OCI-LY3 (cell line): ENCODE data around the gene ALCAM.

Experiments
- H2AFZ ChIP-seq: fragments of 200-600, 300-600 bp; shearing (Covaris generic); 2 replicates; pipeline ENCODE4 v1.6.0; 2014; ENCODE audit warnings: antibody characterized with exemption, low read depth, low read length
- H3K27ac ChIP-seq: fragments of 200-600, 300-600 bp; sonication (generic); 2 replicates; pipeline ENCODE4 v1.5.1; 2014; ENCODE audit warnings: mild to moderate bottlenecking, low read length, moderate library complexity, mixed read lengths
- H3K27me3 ChIP-seq: fragments of 200-600, 300-600 bp; sonication (generic); 2 replicates; pipeline ENCODE4 v1.6.1; 2014; ENCODE audit warnings: low read depth, low read length, mixed read lengths
- H3K36me3 ChIP-seq: fragments of 200-600, 300-600 bp; sonication (generic); replicated peaks from 2 replicates; pipeline ENCODE3; 2014; ENCODE audit warnings: low read depth, low read length, mixed read lengths
- H3K4me1 ChIP-seq: fragments of 300-600, 200-600 bp; sonication (generic); 2 replicates; pipeline ENCODE4 v1.6.1; 2014; ENCODE audit warnings: low read length, mixed read lengths
- H3K4me2 ChIP-seq: fragments of 200-600, 300-600 bp; sonication (generic); 2 replicates; pipeline ENCODE4 v1.6.1; 2014; ENCODE audit warnings: low read length, mixed read lengths
- H3K4me3 ChIP-seq: fragments of 300-600, 200-600 bp; sonication (generic); 2 replicates; pipeline ENCODE4 v1.5.1; 2014; ENCODE audit warnings: antibody characterized with exemption, mild to moderate bottlenecking, low read length, moderate library complexity
- H3K79me2 ChIP-seq: fragments of 300-600, 200-600 bp; shearing (Covaris generic); 2 replicates; pipeline ENCODE4 v1.6.1; 2014; ENCODE audit warnings: mild to moderate bottlenecking, low read length, mixed read lengths
- H3K9ac ChIP-seq: fragments of 300-600, 200-600 bp; shearing (Covaris generic); 2 replicates; pipeline ENCODE4 v1.6.0; 2014; ENCODE audit warnings: mild to moderate bottlenecking, low read length, moderate library complexity
- H3K9me3 ChIP-seq: fragments of 200-600, 300-600 bp; shearing (Covaris generic); 2 replicates; pipeline ENCODE4 v1.6.1; 2014; ENCODE audit warnings: low read length, mixed read lengths; ENCODE audit not compliant: insufficient read depth
- H4K20me1 ChIP-seq: fragments of 200-600, 300-600 bp; sonication (generic); 2 replicates; pipeline ENCODE4 v1.6.1; 2016; ENCODE audit warnings: low read length, mixed read lengths; ENCODE audit not compliant: insufficient read depth
- CTCF ChIP-seq: fragments of 200-600, 300-600 bp; sonication (generic); IDR thresholded peaks from 2 replicates; pipeline ENCODE4 v1.5.1; 2014; ENCODE audit warnings: antibody characterized with exemption, low read length, low read depth
- EZH2phosphoT487 ChIP-seq: fragments of 200-600 bp; shearing (Covaris generic); IDR thresholded peaks from 2 replicates; pipeline ENCODE4 v1.6.1; 2018; ENCODE audit warnings: antibody characterized with exemption, mixed run types, low read depth

The ALCAM gene

GRCh38 chr3:105511031-105511430, 144.3 kb downstream of the ALCAM start:
- H3K9me3 ChIP-seq = no peaks in the 10 kb centered on the region
- H3K27ac ChIP-seq = no peak overlapping the region
- peaks cover 30% of the 10 kb centered on the region for H4K20me1 ChIP-seq
- H3K36me3 ChIP-seq = no peaks in the 10 kb centered on the region
- no peak overlapping the region for H2AFZ ChIP-seq
- H3K79me2 ChIP-seq = peaks cover 88% of the 10 kb centered on the region
- no peaks in the 10 kb centered on the region for H3K27me3 ChIP-seq
- H3K4me1 ChIP-seq = no peaks in the 10 kb centered on the region
- H3K4me3 ChIP-seq = no peak overlapping the region
- TF ChIP-seq CTCF = no peak
- TF ChIP-seq EZH2phosphoT487 = no peak
- H3K4me2 ChIP-seq = no peak overlapping the region
- no peak overlapping the region for H3K9ac ChIP-seq

- Histone ChIP-seq H3K4me2 (no peak overlapping the region), H3K9me3 (no peaks in the 10 kb centered on the region), H3K9ac (no peak overlapping the region), H3K79me2 (peaks cover 87% of the 10 kb centered on the region), H2AFZ (no peak overlapping the region), H4K20me1 (peaks cover 30% of the 10 kb centered on the region), H3K4me3 (no peak overlapping the region), H3K36me3 (no peaks in the 10 kb centered on the region), H3K4me1 (no peaks in the 10 kb centered on the region), H3K27me3 (no peaks in the 10 kb centered on the region), H3K27ac (no peak overlapping the region)
- TF ChIP-seq CTCF (no peak), EZH2phosphoT487 (no peak)
These were observed 145.4 kb downstream of the ALCAM start for GRCh38 chr3:105512061-105512460.

GRCh38 chr3:105513042-105513441, 146.3 kb downstream of the ALCAM start:
- Histone ChIP-seq H3K4me3 (no peak overlapping the region), H3K4me2 (no peak overlapping the region)
- TF ChIP-seq EZH2phosphoT487 = no peak
- no peak for TF ChIP-seq CTCF

GRCh38 chr3:105513886-105514285, 147.2 kb downstream of the ALCAM start:
- Histone ChIP-seq H3K79me2 (peaks cover 76% of the 10 kb centered on the region), H2AFZ (no peak overlapping the region), H3K4me2 (no peak overlapping the region)

More at GRCh38 chr3:105513042-105513441, 146.3 kb downstream of the ALCAM start:
- Histone ChIP-seq H3K36me3 (no peaks in the 10 kb centered on the region), H3K27ac (no peak overlapping the region), H3K27me3 (no peaks in the 10 kb centered on the region), H3K9ac (no peak overlapping the region), H3K4me1 (no peaks in the 10 kb centered on the region), H3K79me2 (peaks cover 84% of the 10 kb centered on the region), H4K20me1 (peaks cover 31% of the 10 kb centered on the region), H2AFZ (no peak overlapping the region), H3K9me3 (no peaks in the 10 kb centered on the region)

More at GRCh38 chr3:105513886-105514285, 147.2 kb downstream of the ALCAM start:
- Histone ChIP-seq H3K4me1 (peaks cover 2% of the 10 kb centered on the region), H3K9me3 (no peaks in the 10 kb centered on the region), H3K36me3 (no peaks in the 10 kb centered on the region), H4K20me1 (peaks cover 28% of the 10 kb centered on the region), H3K9ac (no peak overlapping the region), H3K27me3 (no peaks in the 10 kb centered on the region), H3K4me3 (no peak overlapping the region), H3K27ac (no peak overlapping the region)
- TF ChIP-seq CTCF = no peak
- TF ChIP-seq EZH2phosphoT487 = no peak
